ENCODE data around the gene FMN2. TPM values are rescaled to one million over a fixed set of nuclear protein-coding genes. Genes with fewer than 3 reads are reported as not detected.

FMN2 gene
- total RNA-seq, 1 donor: 35.0 TPM

DNA sequence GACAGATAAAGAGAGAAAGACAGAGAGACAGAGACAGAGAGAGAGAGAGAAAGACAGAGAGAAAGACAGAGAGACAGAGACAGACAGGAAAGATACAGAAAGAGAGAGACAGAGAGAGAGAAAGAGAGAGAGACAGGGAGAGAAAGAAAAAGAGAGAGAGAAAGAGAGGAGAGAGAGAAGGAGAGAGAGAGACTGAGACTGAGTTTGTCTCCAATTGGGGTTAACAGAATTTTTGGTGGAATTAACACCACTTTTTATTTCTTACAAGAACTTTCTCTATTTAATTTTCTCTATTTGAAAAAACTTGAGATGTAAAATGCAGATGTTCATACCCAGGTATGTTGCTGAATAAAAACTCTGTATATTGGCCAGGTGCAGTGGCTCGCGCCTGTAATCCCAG, 56.6 kb downstream of the FMN2 start:
- no peak for TF ChIP-seq CTCF (IDR thresholded peaks at IDR 0.05; ENCODE audit: insufficient read depth, low read depth, low read length)
- H3K4me3 ChIP-seq (ENCODE audit: low read depth, low read length): no peak overlapping the region
- DNase-seq (ENCODE audit: low read depth): no peak

- TF ChIP-seq CTCF (IDR thresholded peaks at IDR 0.05; ENCODE audit: insufficient read depth, low read depth, low read length): peak; percentile 65
- DNase-seq (ENCODE audit: low read depth): peak; percentile 47
- no peak overlapping the region for H3K4me3 ChIP-seq (ENCODE audit: low read depth, low read length)
These were observed 57.9 kb downstream of the FMN2 start for GRCh38 chr1:240149484-240150094.

DNA sequence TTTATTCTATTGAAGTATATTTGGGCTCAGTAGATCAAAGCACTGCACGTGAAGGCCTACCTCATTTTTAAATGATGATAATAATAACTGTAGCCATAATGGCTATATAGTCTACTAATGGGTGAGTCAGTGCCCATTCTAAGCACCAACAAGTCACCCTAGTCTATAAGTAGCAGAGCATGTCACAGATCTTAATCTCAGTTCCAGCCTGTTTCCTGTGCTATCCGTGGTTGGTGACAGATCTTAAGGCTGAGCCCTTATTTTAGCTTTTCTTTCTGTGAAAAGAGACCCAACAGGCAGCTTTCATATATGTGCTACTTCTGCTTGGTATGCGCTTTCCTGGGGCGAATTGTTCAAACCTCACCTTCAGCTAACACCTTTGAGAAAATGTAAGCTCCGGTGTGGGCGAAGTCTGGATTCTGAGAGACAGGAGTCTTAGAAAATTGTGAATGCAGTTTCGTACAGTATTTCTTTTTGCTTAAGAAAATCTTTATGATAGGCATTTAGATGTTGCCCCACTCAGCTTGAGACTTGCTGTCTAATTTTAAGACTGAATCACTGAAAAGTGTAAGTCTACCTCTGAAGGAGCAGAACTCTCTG, 59.6 kb downstream of the FMN2 start:
- no peak for TF ChIP-seq CTCF (IDR thresholded peaks at IDR 0.05; ENCODE audit: insufficient read depth, low read depth, low read length)
- H3K4me3 ChIP-seq (ENCODE audit: low read depth, low read length): no peak overlapping the region
- DNase-seq (ENCODE audit: low read depth): no peak

DNA sequence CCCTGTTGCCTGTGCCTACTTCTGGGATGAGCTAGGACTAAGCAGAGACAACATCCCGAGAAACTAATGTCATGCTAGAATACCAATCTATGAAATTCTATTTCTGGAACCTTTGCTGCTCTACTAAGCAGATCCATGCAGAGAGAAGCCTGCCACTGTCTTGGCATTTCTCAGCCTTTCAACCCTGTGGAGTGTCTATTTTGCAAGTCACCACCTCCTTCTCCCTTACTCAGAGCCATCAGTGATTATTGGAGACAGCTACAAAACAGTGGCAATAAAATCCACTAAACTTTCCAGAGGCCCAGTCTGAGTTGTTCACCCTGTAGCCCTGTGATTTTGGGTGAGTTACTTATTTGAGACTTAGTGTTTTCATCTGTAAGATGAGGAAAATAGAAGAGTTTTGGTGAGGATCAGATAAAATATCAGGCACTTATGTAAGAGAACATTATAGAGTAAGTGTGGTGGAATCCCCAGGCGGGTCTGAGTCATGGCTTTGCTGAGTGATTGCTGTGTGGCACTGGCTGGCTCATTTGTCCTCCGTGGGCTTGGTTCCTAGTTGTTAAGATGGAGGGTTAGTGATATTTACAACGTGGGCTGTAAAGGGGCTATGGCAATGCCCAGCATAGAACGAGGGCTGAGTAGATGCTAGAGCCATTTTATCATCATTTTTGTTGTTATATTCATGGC, 61.1 kb downstream of the FMN2 start:
- TF ChIP-seq CTCF (IDR thresholded peaks at IDR 0.05; ENCODE audit: insufficient read depth, low read depth, low read length): no peak
- no peak for DNase-seq (ENCODE audit: low read depth)

DNA sequence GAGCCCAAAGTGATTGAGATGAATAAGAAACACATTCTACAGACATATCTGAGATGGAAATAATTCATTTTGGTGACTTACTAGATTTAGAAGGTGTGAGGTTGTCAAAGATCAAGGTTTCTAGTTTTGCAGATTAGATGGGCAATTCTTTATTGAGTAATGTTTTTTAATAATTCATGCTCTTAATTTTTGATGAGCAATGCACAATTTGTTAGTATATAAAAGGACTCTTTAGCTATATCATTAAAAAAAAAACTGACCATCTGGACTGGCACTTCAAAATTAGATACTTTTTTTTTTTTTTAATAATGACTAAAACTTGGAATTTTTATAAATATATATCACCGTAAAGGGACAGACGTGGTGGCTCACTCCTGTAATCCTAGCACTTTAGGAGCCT, 63.9 kb downstream of the FMN2 start:
- no peak overlapping the region for H3K4me3 ChIP-seq (ENCODE audit: low read depth, low read length)
- no peak for TF ChIP-seq CTCF (IDR thresholded peaks at IDR 0.05; ENCODE audit: insufficient read depth, low read depth, low read length)
- DNase-seq (ENCODE audit: low read depth): no peak

More for the DNA sequence above, 61.1 kb downstream of the FMN2 start:
- no peak overlapping the region for H3K4me3 ChIP-seq (ENCODE audit: low read depth, low read length)

GRCh38 chr1:240164742-240165141, 73.1 kb downstream of the FMN2 start:
- no peak for TF ChIP-seq CTCF (IDR thresholded peaks at IDR 0.05; ENCODE audit: insufficient read depth, low read depth, low read length)
- H3K4me3 ChIP-seq (ENCODE audit: low read depth, low read length): no peak overlapping the region
- no peak for DNase-seq (ENCODE audit: low read depth)

Measured in fibroblast of villous mesenchyme (primary cell).